GM23338 (cell line): ENCODE measurements around the gene NPIPA1. TPM values are rescaled to one million over a fixed set of nuclear protein-coding genes. Genes with fewer than 3 reads are reported as not detected.

Experiments
- ATAC-seq: fragments of 200-7000 bp; cut with Tn5 transposase; 3 replicates; pipeline ENCODE4 v1.9.1; 2020
- DNase-seq: peaks from one replicate; pipeline ENCODE4 v3.0.0-alpha.2; 2015; ENCODE audit warnings: low spot score
- H2AFZ ChIP-seq: fragments of 200-600 bp; sonication (generic); 2 replicates; pipeline ENCODE4 v1.8.0; 2016; ENCODE audit warnings: antibody characterized with exemption, mild to moderate bottlenecking, moderate library complexity
- H3F3A ChIP-seq: fragments of 200-600 bp; sonication (generic); replicated peaks from 2 replicates; pipeline ENCODE4 v1.8.0; 2017; ENCODE audit warnings: antibody characterized with exemption, mixed run types, low read depth
- H3K27ac ChIP-seq: fragments of 200-600 bp; sonication (generic); 2 replicates; pipeline ENCODE4 v1.6.1; 2016; ENCODE audit warnings: low read depth
- H3K27me3 ChIP-seq: fragments of 200-600 bp; sonication (generic); 2 replicates; pipeline ENCODE4 v1.8.0; 2016; ENCODE audit warnings: mild to moderate bottlenecking, mixed run types, moderate library complexity; ENCODE audit not compliant: insufficient read depth
- H3K36me3 ChIP-seq: fragments of 200-600 bp; sonication (generic); 2 replicates; pipeline ENCODE4 v1.8.0; 2016; ENCODE audit warnings: mild to moderate bottlenecking; ENCODE audit not compliant: insufficient read depth
- H3K4me1 ChIP-seq: fragments of 200-600 bp; sonication (generic); 2 replicates; pipeline ENCODE4 v1.8.0; 2016; ENCODE audit warnings: mild to moderate bottlenecking, moderate library complexity; ENCODE audit not compliant: insufficient read depth
- H3K4me2 ChIP-seq: fragments of 200-600 bp; sonication (generic); 2 replicates; pipeline ENCODE4 v1.7.1; 2017; ENCODE audit warnings: mixed run types
- H3K4me3 ChIP-seq: fragments of 200-600 bp; sonication (generic); 2 replicates; pipeline ENCODE4 v1.6.1; 2016; ENCODE audit warnings: mixed run types
- H3K79me2 ChIP-seq: fragments of 200-600 bp; sonication (generic); replicated peaks from 2 replicates; pipeline ENCODE4 v1.8.0; 2017; ENCODE audit warnings: mild to moderate bottlenecking; ENCODE audit not compliant: insufficient read depth
- H3K9me2 ChIP-seq: fragments of 200-600 bp; sonication (generic); 2 replicates; pipeline ENCODE4 v1.8.0; 2017; ENCODE audit not compliant: insufficient read depth
- H4K20me1 ChIP-seq: fragments of 200-600 bp; sonication (generic); replicated peaks from 2 replicates; pipeline ENCODE4 v1.8.0; 2017; ENCODE audit warnings: mild to moderate bottlenecking; ENCODE audit not compliant: insufficient read depth
- H3K27ac Mint-ChIP-seq: 2 replicates; pipeline ENCODE4 v1.8.0; 2020; ENCODE audit warnings: inconsistent platforms, mild to moderate bottlenecking, moderate library complexity, mixed read lengths
- H3K27me3 Mint-ChIP-seq: 3 replicates; pipeline ENCODE4 v1.8.0; 2022; ENCODE audit warnings: low read depth, mild to moderate bottlenecking, moderate library complexity, mixed read lengths, inconsistent platforms; ENCODE audit not compliant: insufficient read depth, poor library complexity
- H3K36me3 Mint-ChIP-seq: 3 replicates; pipeline ENCODE4 v1.8.0; 2021; ENCODE audit warnings: low read depth, mild to moderate bottlenecking, inconsistent platforms, moderate library complexity, mixed read lengths
- H3K4me1 Mint-ChIP-seq: 3 replicates; pipeline ENCODE4 v1.8.0; 2020; ENCODE audit warnings: mild to moderate bottlenecking, inconsistent platforms, mixed read lengths
- H3K4me3 Mint-ChIP-seq: 3 replicates; pipeline ENCODE4 v1.8.0; 2021; ENCODE audit warnings: moderate library complexity, mild to moderate bottlenecking, inconsistent platforms, mixed read lengths
- H3K9me3 Mint-ChIP-seq: 3 replicates; pipeline ENCODE4 v1.8.0; 2020; ENCODE audit warnings: moderate library complexity, mild to moderate bottlenecking, inconsistent platforms, mixed read lengths
- CTCF ChIP-seq, 2 experiments: fragments of 200-600 bp in 1 of 2; sonication (generic) in 1 of 2; conservative IDR thresholded peaks; 2 replicates each; pipeline versions ENCODE4 v1.5.1 to v1.6.1; 2016 to 2017; ENCODE audit warnings: antibody characterized with exemption in 2 of 2, low read depth in 2 of 2, mild to moderate bottlenecking in 2 of 2, moderate library complexity in 1 of 2
- ETS1 ChIP-seq: IDR thresholded peaks from 2 replicates; pipeline ENCODE4 v1.6.1; 2016; ENCODE audit warnings: antibody characterized with exemption
- EZH2 ChIP-seq: fragments of 200-600 bp; sonication (generic); IDR thresholded peaks from one replicate; pipeline ENCODE4 v1.8.0; 2017; ENCODE audit warnings: antibody characterized with exemption, mild to moderate bottlenecking, low read depth; ENCODE audit not compliant: unreplicated experiment
- EZH2phosphoT487 ChIP-seq: fragments of 200-600 bp; sonication (generic); IDR thresholded peaks from one replicate; pipeline ENCODE4 v1.8.1; 2018; ENCODE audit warnings: antibody characterized with exemption; ENCODE audit not compliant: unreplicated experiment
- JUNB ChIP-seq: IDR thresholded peaks from one replicate; pipeline ENCODE4 v1.6.1; 2016; ENCODE audit warnings: antibody characterized with exemption; ENCODE audit not compliant: unreplicated experiment
- NANOG ChIP-seq: IDR thresholded peaks from 2 replicates; pipeline ENCODE4 v1.6.1; 2016; ENCODE audit warnings: antibody characterized with exemption, borderline replicate concordance
- REST ChIP-seq: IDR thresholded peaks from one replicate; pipeline ENCODE4 v1.6.1; 2018; ENCODE audit warnings: antibody characterized with exemption; ENCODE audit not compliant: unreplicated experiment
- STAT1 ChIP-seq: IDR thresholded peaks from one replicate; pipeline ENCODE4 v1.6.1; 2016; ENCODE audit warnings: antibody characterized with exemption; ENCODE audit not compliant: unreplicated experiment
- ZNF114 ChIP-seq: fragments of 250-450 bp; sonication (Bioruptor Pico); IDR thresholded peaks from 2 replicates; pipeline ENCODE4 v1.5.0; 2020; ENCODE audit warnings: mild to moderate bottlenecking, moderate library complexity
- polyA plus RNA-seq: library from polyadenylated mRNA; unstranded; fragments of >200 nt; fragmentation: Nextera tagmentation; extraction: Ambion mirVana; gene quantifications from 2 replicates; pipeline ENCODE4 v1.2.1, GENCODE V29; 2016
- total RNA-seq: library from RNA; depleted of rRNA; stranded (reverse); fragments of >200 nt; shearing (Covaris generic); gene quantifications from 2 replicates; pipeline ENCODE4 v1.2.3, GENCODE V29; 2014

NPIPA1 gene
- total and polyA plus RNA-seq, 2 experiments from 2014 or later: 54.4 to 77.4 TPM

GRCh38 chr16:14958323-14958600 lies 21.0 kb downstream of the NPIPA1 start:
- peaks cover 4% of the 10 kb centered on the region; the same call in 1 of the 2 replicates for H3K9me2 ChIP-seq
- Mint-ChIP-seq H3K27ac (no peak overlapping the region), H3K4me1 (no peaks in the 10 kb centered on the region), H3K27me3 (peaks cover 7% of the 10 kb centered on the region), H3K36me3 (no peaks in the 10 kb centered on the region), H3K4me3 (no peak overlapping the region), H3K9me3 (no peaks in the 10 kb centered on the region)
- H3K79me2 ChIP-seq: no peaks in the 10 kb centered on the region
- no peaks in the 10 kb centered on the region for H3K27me3 ChIP-seq
- no peak overlapping the region for H3K27ac ChIP-seq
- no peaks in the 10 kb centered on the region for H3K4me1 ChIP-seq
- no peak for DNase-seq
- ATAC-seq: no peak
- peak overlapping the region; percentile 52 for H2AFZ ChIP-seq
- H3K36me3 ChIP-seq: no peaks in the 10 kb centered on the region
- H3K4me2 ChIP-seq: no peak overlapping the region
- H4K20me1 ChIP-seq: no peaks in the 10 kb centered on the region
- H3F3A ChIP-seq: no peaks in the 10 kb centered on the region
- TF ChIP-seq EZH2phosphoT487 (no peak), REST (no peak), EZH2 (no peak), CTCF (conservative IDR thresholded peaks at IDR 0.05; ENCODE audit: low read depth in 2 of 2) (no peak), ETS1 (no peak), NANOG (no peak), JUNB (no peak)
- no peak overlapping the region for H3K4me3 ChIP-seq

- Mint-ChIP-seq H3K36me3 (no peaks in the 10 kb centered on the region), H3K27ac (no peak overlapping the region), H3K4me3 (no peak overlapping the region), H3K4me1 (no peaks in the 10 kb centered on the region), H3K27me3 (peaks cover 7% of the 10 kb centered on the region), H3K9me3 (no peaks in the 10 kb centered on the region)
- H3K36me3 ChIP-seq: no peaks in the 10 kb centered on the region
- H3K4me3 ChIP-seq: no peak overlapping the region
- H3K27ac ChIP-seq: no peak overlapping the region
- no peaks in the 10 kb centered on the region for H3F3A ChIP-seq
- no peaks in the 10 kb centered on the region for H3K4me1 ChIP-seq
- H3K4me2 ChIP-seq: no peak overlapping the region
- DNase-seq (peak; percentile 10), ATAC-seq (no peak)
- peak overlapping the region; percentile 66 for H2AFZ ChIP-seq
- H3K27me3 ChIP-seq: no peaks in the 10 kb centered on the region
- H3K9me2 ChIP-seq: peaks cover 4% of the 10 kb centered on the region; the same call in 1 of the 2 replicates
- H4K20me1 ChIP-seq: no peaks in the 10 kb centered on the region
- H3K79me2 ChIP-seq: no peaks in the 10 kb centered on the region
- TF ChIP-seq ETS1 (no peak), STAT1 (no peak), ZNF114 (no peak), REST (no peak)
These were observed 21.7 kb downstream of the NPIPA1 start for GRCh38 chr16:14958970-14959369.
